Ascending aorta (tissue), 2 donors: ENCODE data around the gene PSMD5. TPM values are rescaled to one million over a fixed set of nuclear protein-coding genes. Genes with fewer than 3 reads are reported as not detected.

ENCODE experiments used
- DNase-seq, 2 donors: peaks; one replicate each; pipeline ENCODE4 v3.0.0-alpha.2; 2019; ENCODE audit warnings: low spot score in 2 of 2
- H3K27ac ChIP-seq, 2 donors: fragments of 200-600 bp; sonication (generic); one replicate each; pipeline ENCODE4 v1.5.1; 2016 to 2017; ENCODE audit warnings: mild to moderate bottlenecking in 1 of 2
- H3K27me3 ChIP-seq: fragments of 200-600 bp; sonication (generic); one replicate; pipeline ENCODE4 v1.5.1; 2017
- H3K36me3 ChIP-seq, 2 donors: fragments of 200-600 bp; sonication (generic); one replicate each; pipeline ENCODE4 v1.5.1; 2016
- H3K4me1 ChIP-seq, 2 donors: fragments of 200-600 bp; sonication (generic); one replicate each; pipeline ENCODE4 v1.5.1; 2016 to 2017; ENCODE audit warnings: mild to moderate bottlenecking in 1 of 2
- H3K4me3 ChIP-seq, 2 donors: fragments of 200-600 bp; sonication (generic); one replicate each; pipeline ENCODE4 v1.5.1; 2016 to 2017; ENCODE audit warnings: mild to moderate bottlenecking in 1 of 2
- H3K9me3 ChIP-seq, 2 donors: fragments of 200-600 bp; sonication (generic); one replicate each; pipeline ENCODE4 v1.5.1; 2016
- CTCF ChIP-seq, 3 experiments: fragments of 200-600 bp in 2 of 3; fragments of 450-650 bp in 1 of 3; sonication (generic) in 2 of 3; IDR thresholded peaks; one replicate each; pipeline ENCODE4 v1.5.1; 2016 to 2019; ENCODE audit warnings: antibody characterized with exemption in 3 of 3, mild to moderate bottlenecking in 1 of 3, moderate library complexity in 1 of 3
- intact Hi-C: fragments of 100-400 bp; cut with DNase I; formaldehyde crosslinking; loops from one replicate; pipeline ENCODE4 v1.15.1; 2023
- total RNA-seq: library from RNA; depleted of rRNA; stranded (reverse); fragments of >200 nt; gene quantifications from one replicate; pipeline ENCODE4 v1.1.0, GENCODE V29; 2016

The PSMD5 gene
- total RNA-seq, 1 donor from 2014 or later, result 18.2 TPM

GRCh38 chr9:120775859-120776258, 66.9 kb downstream of the PSMD5 start:
- Histone ChIP-seq H3K27me3 (no peaks in the 10 kb centered on the region), H3K27ac (no peak overlapping the region), H3K4me3 (no peak overlapping the region), H3K4me1 (no peaks in the 10 kb centered on the region), H3K36me3 (peaks cover 31 to 72% of the 10 kb centered on the region in 2 donors), H3K9me3 (no peaks in the 10 kb centered on the region)
- intact Hi-C loops, result no loop called here
- TF ChIP-seq CTCF (IDR thresholded peaks at IDR 0.05), result no peak
- no peak for DNase-seq

GRCh38 chr9:120774719-120775118, 68.0 kb downstream of the PSMD5 start:
- no peaks in the 10 kb centered on the region for H3K27me3 ChIP-seq
- H3K4me1 ChIP-seq, result no peaks in the 10 kb centered on the region
- H3K36me3 ChIP-seq, result peaks cover 38 to 81% of the 10 kb centered on the region in 2 donors
- TF ChIP-seq CTCF (IDR thresholded peaks at IDR 0.05), result no peak
- DNase-seq, result no peak
- H3K4me3 ChIP-seq, result no peak overlapping the region
- no peaks in the 10 kb centered on the region for H3K9me3 ChIP-seq
- intact Hi-C loops, result no loop called here
- H3K27ac ChIP-seq, result no peak overlapping the region

DNA sequence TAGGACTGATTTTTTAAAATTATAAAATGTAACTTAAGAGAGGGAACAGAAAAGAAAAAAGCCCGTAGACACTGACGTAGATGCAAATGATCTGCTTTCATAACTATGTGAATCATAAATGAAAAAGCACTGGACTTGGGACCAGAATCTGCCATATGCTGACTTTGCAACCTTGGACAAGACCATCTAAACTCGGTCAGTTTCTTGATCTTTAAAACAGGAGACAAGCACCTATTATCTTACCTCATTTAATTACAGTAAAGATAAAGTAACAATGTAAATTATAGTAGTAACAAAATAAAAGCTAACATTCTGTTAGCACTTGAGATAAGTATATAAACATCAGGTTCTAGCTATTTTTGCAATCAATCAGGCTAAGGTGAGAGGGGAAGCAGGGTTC, 69.5 kb downstream of the PSMD5 start:
- H3K36me3 ChIP-seq, result peaks cover 51 to 88% of the 10 kb centered on the region in 2 donors
- no peak for DNase-seq
- no peak for TF ChIP-seq CTCF (IDR thresholded peaks at IDR 0.05)

DNA sequence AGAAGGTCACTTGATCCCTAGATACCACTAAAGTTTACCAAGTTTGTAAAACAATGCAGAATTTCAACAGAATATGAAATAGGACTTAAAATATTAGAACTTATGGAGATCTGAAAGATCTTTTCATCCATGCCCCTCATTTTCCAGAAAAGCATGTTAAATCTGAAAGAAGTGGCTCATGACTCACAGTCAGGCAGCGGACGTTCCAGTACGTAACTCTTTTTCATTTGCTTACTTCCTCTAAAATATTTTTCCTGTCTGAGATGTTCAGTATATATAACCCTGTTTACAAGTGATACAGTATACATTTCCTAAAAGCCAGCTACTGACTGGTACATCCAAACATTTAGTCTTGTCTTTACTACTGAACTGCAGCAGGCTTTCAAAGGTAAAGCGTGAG, 71.8 kb downstream of the PSMD5 start:
- no peak for DNase-seq
- H3K36me3 ChIP-seq, result peaks cover 56 to 85% of the 10 kb centered on the region in 2 donors
- H3K27me3 ChIP-seq, result no peaks in the 10 kb centered on the region
- no peak for TF ChIP-seq CTCF (IDR thresholded peaks at IDR 0.05)
- intact Hi-C loops, result no loop called here
- no peaks in the 10 kb centered on the region for H3K9me3 ChIP-seq
- H3K4me3 ChIP-seq, result no peak overlapping the region
- no peak overlapping the region for H3K27ac ChIP-seq
- no peaks in the 10 kb centered on the region for H3K4me1 ChIP-seq

More for the DNA sequence above, 69.5 kb downstream of the PSMD5 start:
- intact Hi-C loops, result no loop called here
- H3K4me1 ChIP-seq, result no peaks in the 10 kb centered on the region
- no peak overlapping the region for H3K4me3 ChIP-seq
- no peaks in the 10 kb centered on the region for H3K27me3 ChIP-seq
- no peaks in the 10 kb centered on the region for H3K9me3 ChIP-seq
- no peak overlapping the region for H3K27ac ChIP-seq

DNA sequence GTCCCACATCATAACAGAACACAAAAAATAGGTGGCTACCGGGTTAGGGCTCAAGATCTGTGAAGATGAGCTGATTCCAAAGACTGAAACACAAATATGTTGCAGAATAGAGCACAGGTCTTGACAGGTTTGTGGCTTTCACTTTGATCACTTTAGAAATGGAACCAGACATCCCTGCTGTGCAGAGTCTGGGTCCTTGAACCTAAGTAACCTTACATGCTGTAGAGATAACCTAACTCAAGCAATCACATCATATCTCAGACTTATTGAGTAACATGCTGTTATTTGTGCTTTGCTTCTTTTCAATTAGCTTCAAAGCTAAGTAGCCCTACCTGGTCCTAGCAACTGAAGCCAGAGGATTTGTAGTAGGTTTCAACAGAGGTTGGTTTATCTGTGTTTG, 73.8 kb downstream of the PSMD5 start:
- TF ChIP-seq CTCF (IDR thresholded peaks at IDR 0.05), result no peak
- Histone ChIP-seq H3K27ac (no peak overlapping the region), H3K27me3 (no peaks in the 10 kb centered on the region), H3K4me3 (no peak overlapping the region), H3K36me3 (peaks cover 57 to 89% of the 10 kb centered on the region in 2 donors), H3K4me1 (no peaks in the 10 kb centered on the region), H3K9me3 (no peaks in the 10 kb centered on the region)
- DNase-seq, result no peak
- intact Hi-C loops, result no loop called here

DNA sequence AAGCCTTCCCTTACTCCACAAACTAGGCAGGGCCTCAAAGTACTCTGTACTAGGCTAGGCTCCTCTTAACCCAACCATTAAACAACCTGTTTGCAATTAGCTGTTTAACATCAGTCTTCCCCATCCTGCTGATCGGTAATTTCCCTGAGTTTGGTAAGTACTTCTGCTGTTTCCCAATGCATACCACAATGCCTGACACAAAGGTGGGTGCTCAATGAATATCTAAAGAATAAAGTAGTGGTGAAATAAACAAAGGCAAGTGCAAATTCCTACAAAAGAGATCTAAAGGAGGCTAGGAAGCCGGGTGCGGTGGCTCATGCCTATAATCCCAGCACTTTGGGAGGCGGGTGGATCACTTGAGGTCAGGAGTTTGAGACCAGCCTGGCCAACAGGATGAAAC, 74.5 kb downstream of the PSMD5 start:
- H3K9me3 ChIP-seq, result no peaks in the 10 kb centered on the region
- H3K27me3 ChIP-seq, result no peaks in the 10 kb centered on the region
- intact Hi-C loops, result no loop called here
- no peak overlapping the region for H3K27ac ChIP-seq
- H3K4me3 ChIP-seq, result no peak overlapping the region
- peaks cover 62 to 89% of the 10 kb centered on the region in 2 donors for H3K36me3 ChIP-seq
- DNase-seq, result no peak
- TF ChIP-seq CTCF (IDR thresholded peaks at IDR 0.05), result no peak
- H3K4me1 ChIP-seq, result no peaks in the 10 kb centered on the region
